Sigmoid colon (tissue), 7 donors: ENCODE data around the gene UNKL. TPM values are rescaled to one million over a fixed set of nuclear protein-coding genes. Genes with fewer than 3 reads are reported as not detected.

Source experiments
- DNase-seq: peaks from one replicate; pipeline ENCODE4 v3.0.0-alpha.2; 2019
- H3K27ac ChIP-seq, 4 donors: fragments of 200-600 bp; sonication (generic); one replicate each; pipeline ENCODE4 v1.5.1; 2016 to 2019; ENCODE audit warnings: mild to moderate bottlenecking in 1 of 4
- H3K27me3 ChIP-seq, 3 donors: fragments of 200-600 bp; sonication (generic); one replicate each; pipeline ENCODE4 v1.5.1; 2019; ENCODE audit warnings: mild to moderate bottlenecking in 1 of 3
- H3K36me3 ChIP-seq, 4 donors: fragments of 200-600 bp; sonication (generic); one replicate each; pipeline ENCODE4 v1.5.1; 2016 to 2019
- H3K4me1 ChIP-seq, 4 donors: fragments of 200-600 bp; sonication (generic); one replicate each; pipeline ENCODE4 v1.5.1; 2017 to 2019
- H3K4me3 ChIP-seq, 4 donors: fragments of 200-600 bp; sonication (generic); one replicate each; pipeline ENCODE4 v1.5.1; 2017 to 2019; ENCODE audit warnings: mild to moderate bottlenecking in 2 of 4, moderate library complexity in 1 of 4
- H3K9me3 ChIP-seq, 4 donors: fragments of 200-600 bp in 3 of 4; sonication (generic) in 3 of 4; one replicate each; pipeline versions ENCODE4 v1.5.1 to v1.6.1; 2013 to 2019
- EP300 ChIP-seq, 4 donors: sonication (generic); formaldehyde crosslinking; IDR thresholded peaks; one replicate each; pipeline ENCODE4 v1.6.1; 2017; ENCODE audit warnings: antibody characterized with exemption in 4 of 4
- POLR2A ChIP-seq, 2 donors: fragments of 450-650 bp; IDR thresholded peaks; one replicate each; pipeline ENCODE4 v1.6.1; 2016; ENCODE audit warnings: antibody characterized with exemption in 2 of 2, mild to moderate bottlenecking in 2 of 2, moderate library complexity in 2 of 2
- POLR2AphosphoS5 ChIP-seq, 4 donors: sonication (generic); formaldehyde crosslinking; IDR thresholded peaks; one replicate each; pipeline ENCODE4 v1.6.1; 2017; ENCODE audit warnings: antibody characterized with exemption in 4 of 4
- WGBS, 2 donors: extraction: QIAGEN DNeasy Blood & Tissue Kit; methylation state at CpG; one replicate each; pipeline ENCODE4 v1.1.7; 2013; 5-methylcytosine and 5-hydroxymethylcytosine counted together
- intact Hi-C: fragments of 100-400 bp; cut with DNase I; formaldehyde crosslinking; loops from one replicate; pipeline ENCODE4 v1.15.1; 2023
- polyA plus RNA-seq, 3 donors: library from polyadenylated mRNA; stranded (reverse); fragments of 200-250 nt; gene quantifications; one replicate each; pipeline ENCODE4 v1.2.3, GENCODE V29; 2013
- total RNA-seq, 4 donors: library from RNA; depleted of rRNA; stranded (reverse); fragments of >200 nt; gene quantifications; one replicate each; pipeline ENCODE4 v1.1.0, GENCODE V29; 2016
- TF ChIP-seq, protein P1 (sequence below), 4 experiments: fragments of 450-650 bp in 3 of 4; fragments of 200-600 bp in 1 of 4; IDR thresholded peaks; one replicate each; pipeline ENCODE4 v1.5.1; 2016 to 2019; ENCODE audit warnings: antibody characterized with exemption in 4 of 4, mild to moderate bottlenecking in 3 of 4, moderate library complexity in 2 of 4
- donor health status: healthy with polysubstance abuse.
- donor health status: Bipolar disorder and iron deficiency.
- donor health status: healthy.

The UNKL gene
- total and polyA plus RNA-seq, 7 donors: 2.1 to 29.1 (median 19.6) TPM

DNA sequence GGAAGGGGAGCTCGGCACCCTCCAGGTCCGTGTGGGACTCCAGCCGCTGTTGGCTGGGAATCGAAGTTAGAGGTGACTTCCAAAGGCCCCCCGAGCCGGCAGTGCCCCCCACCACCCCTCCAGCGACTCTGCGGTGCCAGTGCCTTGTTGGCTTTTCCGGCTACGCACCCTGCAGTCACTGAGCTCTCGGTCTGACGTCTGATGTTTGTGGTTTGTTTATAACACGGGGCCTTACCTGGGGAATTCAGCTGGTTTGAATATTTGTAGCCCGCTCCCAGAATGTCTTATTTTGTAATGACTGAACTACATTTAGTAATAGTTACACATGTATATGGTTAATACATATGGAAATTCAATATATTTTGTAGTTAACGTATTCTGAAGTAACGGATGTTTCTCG, 88.1 kb downstream of the UNKL start:
- no peak for DNase-seq
- TF ChIP-seq, protein P1, sequence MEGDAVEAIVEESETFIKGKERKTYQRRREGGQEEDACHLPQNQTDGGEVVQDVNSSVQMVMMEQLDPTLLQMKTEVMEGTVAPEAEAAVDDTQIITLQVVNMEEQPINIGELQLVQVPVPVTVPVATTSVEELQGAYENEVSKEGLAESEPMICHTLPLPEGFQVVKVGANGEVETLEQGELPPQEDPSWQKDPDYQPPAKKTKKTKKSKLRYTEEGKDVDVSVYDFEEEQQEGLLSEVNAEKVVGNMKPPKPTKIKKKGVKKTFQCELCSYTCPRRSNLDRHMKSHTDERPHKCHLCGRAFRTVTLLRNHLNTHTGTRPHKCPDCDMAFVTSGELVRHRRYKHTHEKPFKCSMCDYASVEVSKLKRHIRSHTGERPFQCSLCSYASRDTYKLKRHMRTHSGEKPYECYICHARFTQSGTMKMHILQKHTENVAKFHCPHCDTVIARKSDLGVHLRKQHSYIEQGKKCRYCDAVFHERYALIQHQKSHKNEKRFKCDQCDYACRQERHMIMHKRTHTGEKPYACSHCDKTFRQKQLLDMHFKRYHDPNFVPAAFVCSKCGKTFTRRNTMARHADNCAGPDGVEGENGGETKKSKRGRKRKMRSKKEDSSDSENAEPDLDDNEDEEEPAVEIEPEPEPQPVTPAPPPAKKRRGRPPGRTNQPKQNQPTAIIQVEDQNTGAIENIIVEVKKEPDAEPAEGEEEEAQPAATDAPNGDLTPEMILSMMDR (IDR thresholded peaks at IDR 0.05): no peak
- TF ChIP-seq POLR2AphosphoS5 (IDR thresholded peaks at IDR 0.05): no peak
- TF ChIP-seq POLR2A (IDR thresholded peaks at IDR 0.05): no peak
- TF ChIP-seq EP300 (IDR thresholded peaks at IDR 0.05): no peak
- 71 to 74% methylated on average over 17 of the region's 17 CpGs for WGBS, 2 donors
- Histone ChIP-seq H3K4me3 (no peak overlapping the region), H3K36me3 (peaks cover 17 to 56% (median 26%) of the 10 kb centered on the region in 4 donors), H3K27me3 (peaks cover 0 to 8% (median 5%) of the 10 kb centered on the region in 3 donors), H3K9me3 (peaks cover 0 to 5% (median 0%) of the 10 kb centered on the region in 4 donors), H3K27ac (no peak overlapping the region), H3K4me1 (peaks cover 0 to 3% (median 0%) of the 10 kb centered on the region in 4 donors)
- intact Hi-C loops: no loop called here

DNA sequence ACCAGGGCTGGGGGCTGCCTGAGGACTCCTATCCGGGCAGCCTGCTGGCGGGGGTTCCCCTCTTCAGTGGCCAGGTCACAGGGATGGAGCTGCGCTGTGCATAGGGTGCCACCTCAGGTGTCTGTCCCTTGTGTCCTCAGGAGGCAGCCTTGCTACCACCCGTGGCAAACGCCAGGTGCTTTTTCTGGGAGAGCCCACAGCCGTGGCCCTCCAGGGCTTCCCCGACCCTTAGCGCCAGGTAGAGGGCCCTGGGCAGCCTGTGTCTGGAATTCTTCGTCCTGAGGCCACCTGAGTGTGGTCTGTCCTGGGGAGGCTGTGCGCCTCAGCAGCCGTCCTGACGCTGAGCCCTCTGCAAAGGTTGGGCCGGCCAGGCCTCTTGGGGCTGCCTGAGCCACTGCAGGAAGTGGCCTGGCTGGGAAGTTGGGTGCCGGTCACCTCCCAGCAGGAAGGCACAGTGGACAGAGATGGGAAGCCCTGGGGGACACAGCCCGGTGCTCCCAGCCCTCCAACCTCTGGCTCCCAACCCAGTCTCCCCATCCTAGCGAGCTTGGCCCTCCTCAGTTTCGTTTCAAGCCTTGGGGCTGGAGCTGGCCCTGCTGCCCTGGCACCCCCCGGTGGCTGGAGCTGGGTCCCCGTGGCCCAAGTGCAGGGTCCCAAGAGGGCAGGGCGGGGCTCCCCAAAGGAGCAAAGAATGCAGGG, 88.7 kb downstream of the UNKL start:
- intact Hi-C loops: no loop called here
- peaks cover 22 to 61% (median 30%) of the 10 kb centered on the region in 4 donors for H3K36me3 ChIP-seq
- H3K4me1 ChIP-seq: no peaks in the 10 kb centered on the region
- WGBS, 2 donors: 75 to 78% methylated on average over 20 of the region's 20 CpGs
- peaks cover 0 to 4% (median 0%) of the 10 kb centered on the region in 4 donors for H3K9me3 ChIP-seq
- H3K4me3 ChIP-seq: no peak overlapping the region
- H3K27ac ChIP-seq: no peak overlapping the region
- no peak for DNase-seq
- peaks cover 0 to 3% (median under 1%) of the 10 kb centered on the region in 3 donors for H3K27me3 ChIP-seq
- TF ChIP-seq EP300 (IDR thresholded peaks at IDR 0.05) (no peak), POLR2AphosphoS5 (IDR thresholded peaks at IDR 0.05) (no peak), POLR2A (IDR thresholded peaks at IDR 0.05) (no peak)
- TF ChIP-seq, protein P1 (IDR thresholded peaks at IDR 0.05): no peak

DNA sequence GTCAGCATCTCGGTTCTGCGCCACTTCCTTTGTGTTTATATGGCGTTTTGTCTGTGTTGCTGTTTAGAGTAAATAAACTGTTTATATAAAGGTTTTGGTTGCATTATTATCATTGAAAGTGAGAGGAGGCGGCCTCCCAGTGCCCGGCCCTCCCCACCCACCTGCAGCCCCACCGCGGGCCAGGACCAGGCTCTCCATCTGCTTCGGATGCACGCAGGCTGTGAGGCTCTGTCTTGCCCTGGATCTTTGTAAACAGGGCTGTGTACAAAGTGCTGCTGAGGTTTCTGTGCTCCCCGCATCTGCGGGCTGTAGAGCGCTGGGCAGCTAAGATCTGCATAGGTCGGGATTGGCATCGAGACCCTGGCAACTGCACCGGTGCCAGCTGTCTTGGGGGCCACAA, 89.2 kb downstream of the UNKL start:
- 88 to 90% methylated on average over 15 of the region's 15 CpGs for WGBS, 2 donors
- Histone ChIP-seq H3K4me3 (no peak overlapping the region), H3K9me3 (no peaks in the 10 kb centered on the region), H3K27ac (no peak overlapping the region), H3K36me3 (peaks cover 27 to 67% (median 36%) of the 10 kb centered on the region in 4 donors), H3K27me3 (no peaks in the 10 kb centered on the region), H3K4me1 (no peaks in the 10 kb centered on the region)
- TF ChIP-seq POLR2AphosphoS5 (IDR thresholded peaks at IDR 0.05) (no peak), POLR2A (IDR thresholded peaks at IDR 0.05) (no peak), EP300 (IDR thresholded peaks at IDR 0.05) (no peak)
- TF ChIP-seq, protein P1 (IDR thresholded peaks at IDR 0.05): no peak
- DNase-seq: no peak
- intact Hi-C loops: no loop called here

DNA sequence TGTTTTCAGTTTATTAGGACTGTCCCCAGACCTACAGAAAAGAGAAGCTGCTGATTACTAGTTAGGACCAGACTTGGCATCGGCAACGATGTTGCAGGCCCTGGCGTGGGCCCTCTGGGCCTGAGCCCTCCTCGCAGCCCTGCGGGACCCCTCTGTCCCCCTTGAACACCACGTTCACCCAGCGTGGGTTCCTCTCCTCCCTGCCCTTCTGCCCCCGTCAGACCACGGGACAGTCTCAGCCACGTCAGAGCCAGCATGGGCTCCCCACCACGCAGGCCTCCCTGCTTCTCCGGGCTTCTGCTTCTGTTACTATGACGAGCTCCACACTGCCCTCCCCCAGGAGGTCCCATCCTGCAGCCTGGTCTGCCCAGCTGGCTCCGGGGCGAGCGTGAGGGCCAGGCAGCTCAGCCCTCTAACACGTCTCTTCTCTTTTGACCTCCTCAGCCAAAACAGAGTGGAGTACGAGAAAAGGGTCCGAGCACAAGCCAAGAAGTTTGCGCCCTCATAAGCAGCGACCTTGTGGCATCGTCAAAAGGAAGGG, 90.1 kb downstream of the UNKL start:
- peaks cover 36 to 76% (median 45%) of the 10 kb centered on the region in 4 donors for H3K36me3 ChIP-seq
- 85 to 87% methylated on average over 22 of the region's 22 CpGs for WGBS, 2 donors

More for the DNA sequence above, 90.1 kb downstream of the UNKL start:
- intact Hi-C loops: no loop called here
- Histone ChIP-seq H3K4me1 (no peaks in the 10 kb centered on the region), H3K27ac (no peak overlapping the region), H3K9me3 (no peaks in the 10 kb centered on the region), H3K4me3 (no peak overlapping the region), H3K27me3 (no peaks in the 10 kb centered on the region)
- TF ChIP-seq, protein P1 (IDR thresholded peaks at IDR 0.05): no peak
- no peak for TF ChIP-seq POLR2A (IDR thresholded peaks at IDR 0.05)
- no peak for DNase-seq
